Measurements from ENCODE around the gene GAS2.
A peak's percentile ranks its signal among the peaks of the same experiment; 100 is the strongest.
"Not testable (repeated sequence)": the region's sequence is repeated elsewhere in the genome, so short reads cannot be mapped to it uniquely, and the experiment has no call there.

Gene GAS2

DNA sequence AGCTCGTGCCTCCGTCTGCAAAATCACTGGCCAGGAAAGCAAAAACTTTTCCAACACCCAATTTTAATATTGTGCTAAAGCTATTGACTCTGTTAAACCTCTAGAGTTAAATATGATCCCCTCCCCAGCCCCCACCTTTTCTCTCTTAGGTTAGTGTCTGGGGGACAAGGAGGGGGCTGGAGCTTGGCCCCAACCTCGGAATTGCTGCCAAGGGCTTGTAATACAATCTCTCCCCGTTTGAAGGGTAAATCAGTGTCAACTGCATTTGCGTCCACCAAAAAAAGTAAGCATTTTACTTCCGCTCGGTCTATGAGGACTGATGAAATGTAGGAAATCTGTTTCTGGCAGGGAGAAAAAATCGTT lies at the start of gene GAS2:
Gene GAS2, plus strand, starts transcription at position 287 of the 363 bp plus-strand sequence. CDS start 8,259 bp downstream, outside the sequence.
- DNase-seq (ENCODE audit: low read depth): no peak
- peak within 1 kb of the TSS; percentile 47 for H3K4me3 ChIP-seq (ENCODE audit: low read depth, low read length)

DNA sequence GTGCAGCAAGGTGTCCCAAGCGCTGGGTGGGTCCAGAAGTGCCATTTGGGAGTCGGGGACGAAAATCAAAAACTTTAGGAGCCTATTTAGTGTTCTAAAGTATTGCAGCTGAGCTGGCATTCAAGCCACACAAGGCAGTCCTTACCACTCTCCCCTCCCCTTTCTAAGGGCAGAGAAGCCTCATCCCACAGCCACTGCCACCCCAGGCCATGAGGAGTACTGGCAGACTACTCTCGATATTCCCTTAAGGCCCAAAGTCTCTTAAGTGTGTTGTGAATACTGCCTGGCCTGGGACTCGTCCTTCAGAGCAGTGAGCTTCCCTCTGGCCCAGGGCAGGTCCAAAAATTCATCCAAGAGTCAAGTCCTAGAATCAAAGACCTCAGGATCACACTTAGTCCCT lies 48.5 kb upstream of the GAS2 start:
- H3K4me3 ChIP-seq (ENCODE audit: low read depth, low read length): no peak overlapping the region
- no peak for DNase-seq (ENCODE audit: low read depth)

DNA sequence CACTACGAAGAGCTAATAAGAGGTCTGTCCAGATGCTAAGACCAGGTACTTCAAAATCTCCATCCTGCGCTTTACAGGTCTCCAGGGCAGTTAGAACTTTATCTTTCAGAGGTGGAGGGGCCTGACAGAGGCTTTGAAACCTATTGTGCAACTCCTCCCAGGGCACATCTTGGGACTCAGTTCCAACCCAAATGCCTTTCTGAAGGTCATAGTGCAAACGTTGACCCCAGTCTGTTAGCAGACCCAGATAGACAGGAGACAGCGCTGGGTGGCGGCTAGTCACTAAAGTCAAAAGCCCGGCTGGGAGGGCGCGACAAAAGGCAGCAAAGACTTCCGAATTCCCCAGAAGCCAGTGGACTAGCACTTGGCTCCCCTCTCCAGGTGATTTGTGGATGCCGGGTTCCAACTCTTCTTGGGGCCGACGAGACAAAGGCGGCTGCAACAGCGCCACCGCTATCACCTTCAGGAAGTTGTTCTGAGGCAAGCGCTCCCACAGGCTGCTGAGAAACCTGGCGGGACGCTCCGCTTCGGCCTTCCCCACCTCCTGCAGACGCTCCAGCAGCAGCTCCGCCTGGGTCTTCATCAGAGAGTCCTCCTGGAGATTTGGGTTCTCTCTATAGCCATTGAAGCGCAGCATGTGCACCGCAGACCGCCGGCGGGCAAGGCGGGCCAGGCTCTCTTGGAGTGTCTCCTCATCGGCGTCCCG lies 41.5 kb upstream of the GAS2 start:
- peak; percentile 14 for DNase-seq (ENCODE audit: low read depth)
- peak overlapping the region; percentile 86 for H3K4me3 ChIP-seq (ENCODE audit: low read depth, low read length)

DNA sequence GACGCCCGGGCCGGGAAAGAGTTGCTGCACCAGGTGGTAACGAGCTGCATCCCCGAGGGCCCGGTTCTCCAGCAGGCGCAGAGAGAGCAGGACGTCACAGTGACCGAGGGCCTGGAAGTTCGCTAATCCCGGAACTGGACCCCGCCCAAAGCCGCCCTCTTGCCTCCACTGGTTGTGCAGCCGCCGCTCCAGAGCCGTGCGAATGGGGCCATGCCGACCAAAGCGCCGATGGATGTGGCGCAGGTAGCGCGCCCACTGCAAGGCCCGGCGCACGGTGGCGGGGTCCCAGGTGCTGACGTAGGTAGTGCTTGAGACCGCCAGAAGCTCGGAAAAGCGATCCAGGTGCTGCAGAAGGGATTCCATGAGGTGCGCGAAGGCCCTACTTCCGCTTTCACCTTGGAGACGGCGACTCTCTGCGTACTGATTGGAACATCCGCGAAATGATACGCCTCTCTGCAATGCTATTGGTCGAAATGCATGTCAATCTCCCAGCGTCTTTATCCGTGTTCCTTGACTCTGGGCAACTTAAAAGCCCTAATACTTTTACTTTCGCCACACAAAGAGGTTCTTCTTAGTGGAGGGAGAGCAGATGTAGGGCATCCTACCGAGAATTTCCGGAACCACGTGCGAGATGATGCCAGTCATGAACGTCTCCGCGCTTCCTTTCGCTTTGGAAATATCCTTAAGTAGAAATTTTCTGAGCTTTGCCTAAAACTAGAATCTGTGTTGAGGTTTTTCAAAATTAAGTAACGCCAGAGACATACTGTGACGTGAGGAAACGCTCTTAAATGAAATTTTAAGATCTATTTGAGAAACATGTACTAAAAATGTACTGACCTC lies 40.7 kb upstream of the GAS2 start, which contains the start of gene FANCF:
Gene FANCF, minus strand, starts transcription at position 376 of the 840 bp plus-strand sequence. Its CDS starts 13 bp downstream, at position 363.
- peak; percentile 97 for DNase-seq (ENCODE audit: low read depth)
- peak within 1 kb of the TSS; percentile 86 for H3K4me3 ChIP-seq (ENCODE audit: low read depth, low read length)

DNA sequence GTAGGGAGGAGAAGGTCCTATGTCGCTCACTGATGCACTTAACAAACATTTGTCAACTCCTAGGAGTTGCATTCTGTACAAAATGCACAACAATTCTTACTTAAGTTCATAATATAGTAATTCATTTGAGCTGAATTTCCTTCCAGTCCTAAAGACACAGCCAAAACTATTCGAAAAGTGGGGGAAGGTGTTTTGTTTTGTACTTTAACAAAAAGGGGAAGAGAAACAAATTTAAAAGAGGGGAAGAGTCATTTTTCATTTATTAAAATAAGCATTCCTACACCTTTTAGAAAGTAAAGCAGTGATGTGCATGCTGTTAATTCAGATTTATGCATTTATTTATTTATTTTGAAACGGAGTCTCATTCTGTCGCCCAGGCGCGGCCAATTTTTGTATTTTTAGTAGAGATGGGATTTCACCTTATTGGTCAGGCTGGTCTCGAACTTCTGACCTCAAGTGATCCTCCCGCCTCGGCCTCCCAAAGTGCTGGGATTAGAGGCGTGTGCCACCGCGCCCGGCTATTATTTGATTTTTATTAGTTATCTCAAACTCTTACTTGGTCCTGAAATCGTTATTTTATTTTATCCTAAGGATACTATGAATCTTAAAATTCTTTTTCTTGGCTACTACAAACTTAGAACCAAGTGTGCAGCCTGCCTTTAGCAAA lies 39.7 kb upstream of the GAS2 start:
- DNase-seq (ENCODE audit: low read depth): no peak
- H3K4me3 ChIP-seq (ENCODE audit: low read depth, low read length): no peak overlapping the region

DNA sequence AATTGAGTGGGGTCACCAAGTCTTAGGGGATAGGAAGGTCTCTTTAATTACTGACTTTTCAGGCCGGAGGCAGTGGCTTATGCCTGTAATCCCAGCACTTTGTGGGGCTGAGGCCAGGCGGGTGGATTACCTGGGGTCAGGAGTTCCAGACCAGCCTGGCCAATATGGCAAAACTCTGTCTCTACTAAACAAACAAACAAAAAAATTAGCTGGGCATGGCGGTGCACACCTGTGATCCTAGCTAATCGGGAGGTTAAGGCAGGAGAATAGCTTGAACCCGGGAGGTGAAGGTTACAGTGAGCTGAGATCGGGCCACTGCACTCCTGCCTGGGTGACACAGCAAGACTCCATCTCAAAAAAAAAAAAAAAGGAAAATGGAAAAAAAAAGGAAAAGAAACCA lies 39.0 kb upstream of the GAS2 start:
- no peak overlapping the region for H3K4me3 ChIP-seq (ENCODE audit: low read depth, low read length)
- no peak for DNase-seq (ENCODE audit: low read depth)

DNA sequence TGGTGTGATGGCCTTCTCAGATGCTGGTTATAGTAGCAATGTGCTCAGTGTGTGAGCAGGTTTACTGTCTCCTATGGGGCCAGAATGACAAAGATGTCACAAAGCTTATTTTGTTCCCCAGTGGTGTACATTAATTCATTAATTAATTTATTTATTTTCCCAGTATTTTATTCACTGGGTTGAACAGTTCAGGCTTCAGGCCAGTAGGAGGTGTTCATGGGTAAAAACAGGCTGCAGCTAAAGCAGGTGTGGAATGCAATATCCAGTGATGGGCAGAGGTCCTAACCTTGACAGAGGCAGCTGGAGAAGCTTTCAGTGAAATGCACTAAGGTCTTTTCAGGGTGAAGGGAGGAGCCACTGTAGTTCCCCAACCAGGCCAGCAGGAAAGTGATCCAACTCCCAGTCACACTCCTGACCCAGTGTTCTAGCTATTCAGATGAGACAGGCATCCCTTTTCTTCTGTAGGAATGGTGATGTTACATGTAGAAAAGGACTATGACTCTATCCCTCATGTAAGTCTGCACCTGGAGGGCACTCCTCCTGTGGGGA lies 33.0 kb upstream of the GAS2 start:
- no peak overlapping the region for H3K4me3 ChIP-seq (ENCODE audit: low read depth, low read length)
- no peak for DNase-seq (ENCODE audit: low read depth)

DNA sequence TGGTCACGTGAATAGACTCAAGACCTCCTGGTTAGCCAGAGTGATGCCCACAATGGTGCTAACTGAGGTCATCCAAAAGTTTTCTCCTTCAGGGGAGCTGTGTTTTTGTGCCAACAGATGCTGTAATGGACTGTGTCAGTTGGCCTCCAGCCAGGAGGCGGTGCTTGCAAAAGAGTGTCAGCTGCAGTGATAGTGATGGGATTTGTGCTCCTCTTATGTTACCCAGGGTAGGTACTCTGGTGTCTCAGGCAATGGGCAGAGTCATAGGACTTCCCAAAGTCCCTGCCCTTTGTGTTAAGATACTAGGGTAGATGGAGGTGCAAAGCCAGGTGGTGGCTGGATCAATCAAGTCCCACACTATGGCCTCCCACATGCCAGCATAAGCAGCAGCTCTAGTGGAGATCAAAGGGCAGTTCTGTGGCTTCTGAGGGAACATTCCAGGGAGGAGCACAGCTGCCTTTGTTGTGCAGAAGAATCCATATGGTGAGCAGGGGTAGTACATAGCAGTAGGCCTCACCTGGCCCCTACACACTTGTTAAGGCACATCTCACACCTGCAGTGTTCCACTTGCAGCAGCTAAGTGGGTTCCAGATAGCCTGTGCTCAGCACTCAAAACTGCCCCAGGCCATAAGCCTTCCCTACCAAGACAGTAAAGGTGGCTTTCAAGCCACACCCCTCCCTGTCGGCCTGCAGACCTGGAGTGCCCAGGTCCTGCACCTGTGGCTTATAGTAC lies 31.3 kb upstream of the GAS2 start:
- peak; percentile 58 for DNase-seq (ENCODE audit: low read depth)
- no peak overlapping the region for H3K4me3 ChIP-seq (ENCODE audit: low read depth, low read length)

DNA sequence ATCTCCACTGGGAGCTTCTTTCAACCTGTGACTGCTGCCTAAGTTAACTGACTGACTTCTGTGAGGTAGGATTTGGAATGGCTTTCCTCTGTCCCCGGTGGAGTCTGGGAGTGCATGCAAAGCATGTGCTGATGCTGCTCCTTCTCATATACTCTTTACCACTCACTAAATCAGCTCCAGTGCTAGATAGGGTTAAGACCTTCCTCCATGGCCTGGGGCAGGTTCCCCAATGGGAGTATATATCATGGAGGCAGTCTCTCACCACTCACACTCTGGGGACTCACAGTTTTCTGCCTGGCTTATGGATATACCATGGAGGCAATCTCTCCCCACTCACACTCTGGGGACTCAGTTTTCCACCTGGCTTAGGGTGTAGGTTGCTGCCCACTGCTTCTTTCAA lies 30.7 kb upstream of the GAS2 start:
- DNase-seq (ENCODE audit: low read depth): no peak
- no peak overlapping the region for H3K4me3 ChIP-seq (ENCODE audit: low read depth, low read length)

DNA sequence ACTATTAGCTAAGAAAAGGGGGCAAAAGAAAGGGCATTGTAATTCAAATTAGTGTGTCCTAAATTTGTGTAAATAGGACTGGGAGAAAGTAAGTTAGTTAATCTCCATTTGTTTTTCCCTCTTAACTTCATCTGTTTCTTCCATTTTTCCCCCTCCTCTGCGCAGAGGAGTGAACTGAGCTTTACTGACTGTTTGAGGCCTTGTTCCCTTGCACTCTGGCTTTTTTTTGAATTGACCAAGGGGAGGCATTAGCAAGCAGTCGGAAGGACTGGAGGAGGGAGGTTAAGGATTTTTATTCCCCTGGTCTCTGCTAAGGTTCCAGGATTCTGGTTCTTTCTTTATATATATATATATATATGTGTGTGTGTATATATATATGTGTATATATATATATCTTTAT lies 25.5 kb upstream of the GAS2 start:
- no peak for DNase-seq (ENCODE audit: low read depth)
- no peak overlapping the region for H3K4me3 ChIP-seq (ENCODE audit: low read depth, low read length)

DNA sequence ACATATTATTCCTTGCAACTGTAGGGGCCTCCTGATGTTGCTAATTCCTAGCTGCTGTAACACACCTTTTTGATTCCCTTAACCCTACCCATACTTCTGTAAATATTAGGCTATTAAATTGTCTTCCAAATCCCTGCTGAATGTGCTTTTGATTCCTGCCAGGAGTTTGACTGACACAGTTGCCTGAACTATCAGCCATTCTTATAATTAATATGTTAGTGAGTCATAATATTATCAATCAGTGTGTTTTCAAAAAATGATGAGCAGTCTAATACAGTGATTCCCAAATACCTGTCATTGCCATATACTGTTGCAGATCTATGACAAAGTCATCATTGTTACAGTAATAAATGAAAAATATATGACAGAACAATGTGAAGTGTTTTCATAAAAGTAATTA lies 24.9 kb upstream of the GAS2 start:
- no peak for DNase-seq (ENCODE audit: low read depth)
- no peak overlapping the region for H3K4me3 ChIP-seq (ENCODE audit: low read depth, low read length)

DNA sequence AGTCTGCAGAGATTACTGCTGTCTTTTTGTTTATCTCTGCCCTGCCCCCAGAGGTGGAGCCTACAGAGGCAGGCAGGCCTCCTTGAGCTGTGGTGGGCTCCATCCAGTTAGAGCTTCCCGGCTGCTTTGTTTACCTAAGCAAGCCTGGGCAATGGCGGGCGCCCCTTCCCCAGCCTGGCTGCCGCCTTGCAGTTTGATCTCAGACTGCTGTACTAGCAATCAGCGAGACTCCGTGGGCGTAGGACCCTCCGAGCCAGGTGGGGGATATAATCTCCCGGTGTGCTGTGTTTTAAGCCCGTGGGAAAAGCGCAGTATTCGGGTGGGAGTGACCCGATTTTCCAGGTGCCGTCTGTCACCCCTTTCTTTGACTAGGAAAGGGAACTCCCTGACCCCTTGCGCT lies 14.1 kb upstream of the GAS2 start:
- DNase-seq (ENCODE audit: low read depth); H3K4me3 ChIP-seq (ENCODE audit: low read depth, low read length): not testable (repeated sequence)

DNA sequence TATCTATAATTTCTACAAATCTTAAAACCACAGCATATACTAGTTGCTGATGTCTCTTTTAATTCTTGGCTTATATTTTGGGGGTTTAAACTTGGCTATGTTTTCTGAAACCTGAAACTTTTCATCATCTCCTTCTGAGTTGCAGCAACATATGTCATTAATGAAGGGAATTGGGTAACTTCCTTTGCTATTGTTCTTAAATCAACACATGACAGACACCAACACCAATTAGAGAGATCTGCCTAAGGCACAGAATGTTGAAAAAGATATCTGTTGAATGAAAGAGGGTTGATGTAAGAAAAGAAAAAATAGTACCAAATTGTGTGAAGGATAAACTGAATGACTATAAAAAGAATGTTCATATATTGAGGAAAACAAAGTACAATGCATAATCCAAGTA lies 10.3 kb upstream of the GAS2 start:
- no peak overlapping the region for H3K4me3 ChIP-seq (ENCODE audit: low read depth, low read length)
- no peak for DNase-seq (ENCODE audit: low read depth)

DNA sequence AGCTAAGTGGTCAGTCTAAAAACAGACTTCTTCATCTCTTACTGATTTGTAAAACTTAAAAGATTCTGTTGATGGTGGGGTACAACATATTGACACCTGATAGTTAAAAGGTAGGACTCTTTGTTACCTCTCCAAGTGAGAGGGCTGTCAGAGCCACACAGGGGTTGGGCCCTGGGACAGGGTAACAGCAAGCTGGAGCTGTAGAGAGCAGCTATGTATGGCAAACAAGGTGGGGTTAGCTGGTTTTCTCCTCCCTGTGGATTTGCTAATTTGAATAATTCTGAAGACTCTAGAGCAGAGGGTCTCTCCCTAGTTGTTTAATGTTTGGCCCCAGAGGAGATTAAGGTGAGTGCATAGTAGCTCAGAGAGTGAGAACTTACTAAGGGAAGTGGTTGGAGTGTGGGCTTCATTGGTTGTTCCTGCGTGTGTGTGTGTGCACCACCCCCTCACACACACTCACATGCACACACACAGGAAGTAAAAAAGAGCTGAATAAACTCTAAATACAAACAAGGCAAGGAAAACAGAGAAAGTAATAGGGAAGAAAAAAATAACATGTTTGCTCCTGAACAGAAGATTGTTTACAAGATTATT lies 9.2 kb upstream of the GAS2 start:
- no peak overlapping the region for H3K4me3 ChIP-seq (ENCODE audit: low read depth, low read length)
- DNase-seq (ENCODE audit: low read depth): no peak

DNA sequence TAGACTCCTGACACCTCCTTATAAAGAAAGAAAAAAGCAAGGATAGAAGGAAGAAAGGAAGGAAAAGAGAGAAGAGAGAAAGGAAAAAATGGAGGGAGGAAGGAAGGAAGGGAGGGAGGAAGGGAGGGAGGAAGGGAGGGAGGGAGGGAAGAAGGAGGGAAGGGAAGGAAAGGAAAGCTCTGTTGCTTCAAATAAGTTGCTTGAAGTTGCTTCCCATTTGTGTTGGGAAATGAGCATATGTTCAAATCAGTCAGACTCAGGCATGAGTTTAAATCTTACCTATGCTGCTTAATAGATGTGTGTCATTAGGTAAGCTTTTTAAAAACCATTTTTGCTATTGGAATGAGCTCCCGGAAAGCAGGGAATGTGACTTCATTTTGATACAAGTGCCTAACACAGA lies 6.6 kb upstream of the GAS2 start:
- no peak for DNase-seq (ENCODE audit: low read depth)
- H3K4me3 ChIP-seq (ENCODE audit: low read depth, low read length): no peak overlapping the region

DNA sequence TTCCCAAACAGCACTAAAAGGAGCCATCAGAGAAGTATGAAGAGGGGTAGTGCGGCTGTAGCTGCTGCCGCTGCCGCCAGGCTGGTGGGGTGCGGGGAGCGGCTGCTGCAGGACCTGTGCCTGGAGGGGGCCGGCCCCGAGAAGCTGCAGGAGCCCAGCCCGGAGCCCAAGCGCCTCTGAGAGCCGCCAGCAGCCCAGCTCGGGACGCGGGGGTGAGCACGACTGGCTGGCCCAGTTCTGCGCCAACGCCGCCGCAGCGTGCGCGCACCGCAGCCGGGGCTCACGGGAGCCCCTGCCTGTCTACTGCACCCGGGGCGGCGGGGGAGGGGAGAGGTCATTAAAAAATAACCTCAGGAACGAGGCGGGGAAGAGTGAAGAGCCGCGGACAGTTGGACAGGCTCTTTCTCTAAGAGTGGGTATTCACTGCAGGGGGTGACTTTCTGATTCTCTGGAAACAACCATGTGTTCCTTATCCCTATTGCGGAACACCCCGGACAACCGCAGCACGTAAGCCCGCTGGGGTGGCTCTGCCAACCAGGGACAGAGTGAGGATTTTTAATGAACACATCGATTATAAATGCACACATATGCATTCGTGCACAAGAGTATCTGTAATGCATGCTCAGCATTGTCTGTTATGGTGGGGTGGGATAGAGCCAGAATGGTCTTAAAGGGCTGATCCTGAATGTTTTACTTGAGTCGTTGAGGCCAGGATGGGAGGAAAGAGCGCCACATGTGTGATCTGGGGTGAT lies 453 bp downstream of the GAS2 start:
- no peak for DNase-seq (ENCODE audit: low read depth)
- peak overlapping the region; percentile 47 for H3K4me3 ChIP-seq (ENCODE audit: low read depth, low read length)

DNA sequence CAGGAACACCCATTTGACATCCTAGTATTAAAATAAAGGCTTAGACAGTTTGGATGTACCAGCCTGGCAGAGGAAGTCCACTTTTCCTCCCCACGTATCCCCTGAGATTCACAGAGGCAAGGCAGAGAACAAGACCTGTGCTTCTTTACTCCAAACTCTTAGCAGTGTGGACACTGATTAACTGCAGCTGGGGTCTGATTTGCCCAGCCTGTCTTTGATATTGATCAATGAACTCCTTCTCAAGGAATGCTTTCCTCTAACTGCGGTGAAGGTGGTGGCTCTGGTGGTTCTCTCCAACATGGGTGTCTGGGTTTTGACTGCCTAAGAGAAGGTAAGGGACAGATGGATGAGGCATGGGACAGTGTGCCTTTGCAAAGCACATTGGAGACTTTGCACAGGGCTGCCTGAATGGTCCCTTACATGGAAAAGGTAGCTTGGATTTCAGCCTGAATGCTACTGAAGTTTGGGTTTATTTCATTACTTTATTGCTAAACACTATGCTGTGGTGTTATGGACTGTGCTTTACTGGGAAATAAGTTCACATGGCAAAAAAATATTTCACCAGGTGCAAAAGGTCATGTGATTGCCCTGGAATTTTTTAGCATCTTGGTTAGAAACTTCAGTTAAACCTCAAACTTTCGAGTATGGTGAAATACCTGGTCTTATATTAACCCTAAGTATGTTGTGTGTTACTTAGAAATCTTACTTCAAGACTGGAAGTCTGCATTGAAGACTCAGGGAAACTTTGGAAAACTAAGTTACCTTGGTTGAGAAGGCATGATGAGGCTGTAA lies 1.8 kb downstream of the GAS2 start:
- no peak overlapping the region for H3K4me3 ChIP-seq (ENCODE audit: low read depth, low read length)
- no peak for DNase-seq (ENCODE audit: low read depth)

DNA sequence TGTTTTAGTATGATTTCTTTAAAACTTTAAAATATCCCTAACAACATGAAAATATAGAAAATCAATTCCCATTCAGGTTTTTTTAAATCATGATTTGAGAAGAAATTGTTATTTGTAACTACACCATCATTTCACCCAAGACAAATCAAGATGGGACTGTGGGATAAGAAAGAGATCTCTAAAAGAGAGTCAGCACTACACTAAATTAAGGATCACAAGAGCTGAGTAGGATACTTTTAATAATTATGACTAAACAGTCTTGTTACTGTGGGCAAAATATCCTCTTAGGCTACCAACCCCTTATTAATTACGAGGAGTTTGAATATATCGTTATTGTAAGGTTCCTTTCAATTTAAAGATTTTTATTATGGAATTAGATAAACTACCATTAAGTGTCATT lies 3.0 kb downstream of the GAS2 start:
- no peak overlapping the region for H3K4me3 ChIP-seq (ENCODE audit: low read depth, low read length)
- DNase-seq (ENCODE audit: low read depth): no peak
